Stimulated activated CD4-positive, alpha-beta T cell treated with anti-CD3 and anti-CD28 coated beads, Interleukin-15, amount 100 ng/mL, for 48 hours (primary cell): ENCODE measurements around the gene MITF.

Experiments
- DNase-seq, 2 donors: peaks; one replicate each; pipeline ENCODE4 v3.0.0-alpha.2; 2020; ENCODE audit warnings: low read depth in 2 of 2

MITF gene

DNA sequence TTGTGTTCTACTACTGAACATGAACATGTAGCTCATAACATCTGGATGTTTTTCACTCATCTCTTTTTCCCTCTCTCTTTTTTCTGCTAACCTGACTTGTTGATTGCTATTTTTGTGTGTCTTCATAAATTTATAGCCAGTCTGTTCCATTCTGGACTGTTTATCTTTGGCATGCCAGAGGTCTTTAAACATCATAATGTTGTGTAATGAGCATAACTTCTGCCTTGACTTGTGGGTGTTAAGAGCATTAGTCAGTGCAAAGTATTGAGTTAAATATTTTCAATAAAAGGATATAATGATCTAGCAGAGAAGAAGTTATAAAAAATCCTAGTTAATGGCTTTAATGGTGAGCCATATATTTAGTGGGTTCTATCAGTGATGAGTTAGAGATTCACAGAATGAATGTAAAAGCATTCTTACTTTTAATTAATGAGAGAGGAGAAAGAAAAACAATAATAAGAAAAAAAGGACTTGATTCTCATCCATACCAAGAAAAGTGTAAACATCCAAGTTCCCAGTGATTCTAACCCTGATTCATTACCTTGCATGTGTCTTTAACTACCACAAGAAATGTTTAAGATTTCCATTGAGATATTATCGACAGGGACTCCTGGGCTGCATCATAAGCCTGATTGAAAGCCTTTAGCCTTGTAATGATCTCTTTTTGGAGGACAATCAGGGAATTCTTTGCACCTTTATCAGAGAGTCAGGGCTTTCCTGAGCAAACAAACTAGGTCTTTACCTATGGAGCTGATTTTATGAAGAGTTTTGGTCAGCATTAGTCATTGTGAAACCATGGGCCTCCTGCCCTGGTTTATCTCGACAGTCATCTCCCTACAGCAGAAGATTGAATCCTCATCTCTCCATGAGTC lies 22.9 kb downstream of the MITF start:
- no peak for DNase-seq

DNA sequence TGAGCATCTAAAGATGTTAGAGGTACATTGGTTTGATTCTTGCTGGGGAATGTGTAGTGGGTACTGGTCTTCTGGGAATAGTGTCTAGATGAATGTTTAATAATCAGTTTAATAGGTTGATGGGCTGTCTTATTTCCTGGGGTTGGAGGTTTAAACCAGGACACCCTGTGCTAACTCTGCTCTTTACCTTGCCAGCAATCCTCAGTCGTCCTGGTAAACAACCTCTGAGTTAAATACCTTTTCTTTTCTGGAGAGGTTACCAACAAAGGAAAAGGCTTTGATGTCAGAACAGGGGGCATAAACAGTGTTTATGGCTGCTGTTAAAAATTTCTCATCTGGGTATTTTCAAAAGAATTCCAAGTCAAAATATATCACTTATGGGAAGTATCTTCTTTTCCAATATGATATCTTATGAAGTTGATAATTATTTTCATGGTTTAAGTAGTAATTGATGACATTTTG lies 23.5 kb downstream of the MITF start:
- DNase-seq = no peak

DNA sequence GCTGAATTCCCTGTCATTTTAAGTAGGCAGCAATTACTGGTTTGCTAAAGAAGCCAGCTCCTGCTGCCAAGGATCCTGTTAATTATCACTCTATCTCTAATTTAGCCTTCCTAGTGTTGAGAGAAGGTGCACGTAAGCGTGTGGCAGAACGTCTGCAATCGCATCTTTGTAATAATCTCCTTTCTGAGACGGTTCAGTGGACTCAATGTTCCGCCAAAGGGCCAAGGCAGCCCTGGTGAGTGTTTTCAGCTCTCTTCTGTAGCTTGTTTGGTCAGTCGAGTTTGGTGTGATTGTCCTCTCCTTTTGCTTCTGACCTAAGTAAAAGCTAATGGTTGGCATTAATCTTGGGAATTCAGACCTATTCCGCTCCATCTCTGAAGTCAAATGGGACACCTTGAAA lies 24.2 kb downstream of the MITF start:
- no peak for DNase-seq

DNA sequence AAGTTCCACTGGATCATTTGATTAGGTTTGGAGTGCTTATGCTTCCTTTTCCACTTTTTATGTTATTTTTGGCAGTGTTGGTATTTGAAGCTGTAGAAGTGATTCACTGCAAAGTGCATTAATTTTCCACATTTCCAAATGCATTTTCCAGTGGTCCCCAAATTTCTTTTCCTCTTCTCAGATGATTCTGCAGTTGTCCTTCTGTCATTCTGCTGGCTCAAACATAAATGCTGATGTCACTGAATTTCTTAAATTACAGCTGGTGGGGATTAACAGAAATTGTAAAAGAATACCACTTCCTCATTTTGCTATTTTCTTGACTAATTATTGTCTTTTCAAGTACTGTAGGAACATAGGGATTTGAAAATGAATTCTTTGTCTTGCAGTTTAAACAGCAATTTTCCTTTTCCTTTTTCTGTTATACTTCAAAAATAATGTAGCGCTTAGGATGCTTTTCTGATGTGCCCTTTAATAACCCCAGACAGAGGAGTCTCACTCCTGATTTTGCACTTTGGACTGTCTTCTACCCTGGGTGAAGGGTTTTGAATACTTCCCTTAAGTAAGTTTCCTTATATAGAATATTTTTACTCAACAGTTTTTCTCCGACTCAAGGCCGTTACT lies 25.0 kb downstream of the MITF start:
- DNase-seq = no peak

DNA sequence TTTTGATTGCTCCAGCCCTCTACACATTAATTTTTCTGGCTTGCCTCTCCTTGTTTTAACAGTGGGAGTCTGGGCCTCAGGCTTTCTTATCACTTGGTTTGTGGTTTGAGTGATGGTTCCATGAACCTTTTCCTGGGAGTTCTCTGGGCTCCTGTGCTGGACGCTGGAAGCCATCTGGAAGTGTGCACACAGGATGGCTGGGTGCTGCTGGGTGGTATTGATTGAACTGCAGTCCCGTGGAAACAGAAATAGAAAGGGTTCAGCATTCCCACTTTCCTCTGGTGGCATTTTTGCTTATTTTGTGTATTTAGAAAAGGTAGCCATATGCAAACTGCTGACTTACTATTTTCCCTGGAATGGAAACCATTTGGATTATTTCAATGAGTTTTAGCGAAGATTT lies 25.6 kb downstream of the MITF start:
- no peak for DNase-seq

DNA sequence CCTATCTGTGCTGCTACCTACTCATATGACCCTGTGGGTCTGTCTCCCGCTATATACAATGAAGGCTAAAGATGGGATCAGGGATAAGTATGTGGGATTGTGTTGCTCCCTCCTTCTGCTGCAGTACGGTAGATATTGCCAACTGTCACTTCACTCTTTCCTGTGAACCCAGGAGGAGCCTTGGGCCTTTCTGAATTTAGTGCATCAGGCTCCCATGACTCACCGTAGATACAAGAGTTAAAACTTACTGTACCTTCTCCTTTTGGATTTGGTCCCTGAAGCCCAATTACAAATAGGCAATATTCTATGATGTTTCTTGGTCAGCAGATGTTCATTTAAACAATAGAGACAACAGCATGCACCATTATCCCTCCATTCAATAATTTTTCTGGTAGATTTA lies 27.4 kb downstream of the MITF start:
- DNase-seq = no peak

DNA sequence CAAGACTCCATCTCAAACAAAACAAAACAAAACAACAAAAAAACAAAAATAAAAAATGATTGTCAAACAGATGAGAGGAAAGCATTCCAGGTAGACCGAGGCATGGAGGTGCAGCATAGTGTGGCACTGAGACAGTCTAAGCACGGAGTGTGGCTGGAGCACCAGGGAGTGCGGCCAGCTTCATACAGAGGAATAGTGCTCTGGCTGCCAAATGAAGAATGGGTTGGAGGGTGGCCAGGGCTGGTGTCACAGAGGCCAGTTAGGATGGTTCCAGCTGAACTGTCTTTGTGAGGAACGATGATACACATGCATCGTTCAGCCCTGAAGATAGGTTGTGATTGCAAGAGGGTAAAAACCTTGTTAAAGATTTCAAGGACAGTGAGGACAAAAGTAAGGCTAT lies 28.3 kb downstream of the MITF start:
- DNase-seq = no peak

DNA sequence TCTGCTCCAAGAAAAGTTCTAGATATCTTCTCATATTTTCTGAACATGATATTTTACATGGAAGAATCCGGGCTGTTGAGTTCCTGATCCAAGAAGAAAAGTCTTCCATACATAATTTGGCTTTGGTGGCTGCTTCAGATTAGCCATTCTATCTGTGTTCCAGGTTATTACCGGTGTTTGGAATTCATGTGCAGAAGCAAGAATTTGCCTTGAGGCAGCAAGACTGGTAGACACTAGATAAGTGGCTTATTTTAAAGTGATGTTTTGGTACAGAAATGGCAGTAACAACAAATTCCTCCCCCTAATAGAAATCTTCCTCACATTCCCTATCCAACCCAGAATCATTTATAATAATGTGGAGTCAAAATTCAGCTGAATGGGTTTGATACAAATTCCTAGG lies 29.2 kb downstream of the MITF start:
- no peak for DNase-seq

DNA sequence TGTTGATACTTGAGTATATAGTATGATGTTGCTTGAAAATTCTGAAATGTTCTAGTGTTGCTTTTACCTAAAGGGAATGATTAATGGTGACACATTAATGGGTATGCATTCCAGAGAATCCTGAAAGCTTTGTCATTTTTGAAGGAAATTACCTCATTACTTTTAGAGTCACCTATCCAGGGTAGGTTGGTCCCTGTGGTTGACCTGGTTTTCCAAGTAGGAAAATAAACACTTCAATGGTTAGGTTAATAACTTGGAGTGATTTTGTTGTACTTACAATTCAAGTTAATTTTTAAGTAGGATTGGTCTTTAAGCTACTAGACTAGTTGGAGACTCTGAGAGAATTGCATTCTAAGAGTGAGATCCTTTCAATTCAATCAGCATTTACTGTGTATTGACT lies 31.0 kb downstream of the MITF start:
- DNase-seq = no peak

DNA sequence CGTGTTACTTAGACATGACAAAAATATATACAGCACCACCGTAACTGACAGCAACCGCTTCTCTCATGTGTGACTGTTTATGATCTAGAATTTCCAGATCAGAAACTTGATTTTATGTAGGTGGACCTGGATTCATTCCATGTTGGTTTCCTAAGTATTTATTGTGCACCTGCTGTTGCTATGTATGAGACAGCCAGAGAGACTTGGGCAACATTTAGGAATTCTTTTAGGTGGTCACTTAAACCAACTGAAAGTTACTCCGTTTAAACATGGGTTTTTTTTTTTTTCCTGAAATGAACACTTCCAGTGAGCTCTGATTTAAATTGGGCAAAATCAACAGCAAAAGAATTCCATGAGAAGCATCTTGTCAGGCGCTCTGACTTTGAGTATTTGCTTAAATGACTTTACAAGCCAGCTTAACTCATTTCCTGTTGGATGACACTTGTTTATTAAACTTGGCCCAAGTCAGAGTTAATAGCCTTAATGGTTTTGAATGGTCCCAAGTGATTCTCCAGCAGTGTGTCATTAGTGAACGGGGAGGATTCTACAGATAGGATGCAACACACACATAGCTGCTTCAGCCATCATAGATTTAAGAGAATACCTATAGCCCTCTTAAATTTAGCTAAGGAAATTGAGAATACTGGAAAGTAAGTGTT lies 31.8 kb downstream of the MITF start:
- DNase-seq = no peak

DNA sequence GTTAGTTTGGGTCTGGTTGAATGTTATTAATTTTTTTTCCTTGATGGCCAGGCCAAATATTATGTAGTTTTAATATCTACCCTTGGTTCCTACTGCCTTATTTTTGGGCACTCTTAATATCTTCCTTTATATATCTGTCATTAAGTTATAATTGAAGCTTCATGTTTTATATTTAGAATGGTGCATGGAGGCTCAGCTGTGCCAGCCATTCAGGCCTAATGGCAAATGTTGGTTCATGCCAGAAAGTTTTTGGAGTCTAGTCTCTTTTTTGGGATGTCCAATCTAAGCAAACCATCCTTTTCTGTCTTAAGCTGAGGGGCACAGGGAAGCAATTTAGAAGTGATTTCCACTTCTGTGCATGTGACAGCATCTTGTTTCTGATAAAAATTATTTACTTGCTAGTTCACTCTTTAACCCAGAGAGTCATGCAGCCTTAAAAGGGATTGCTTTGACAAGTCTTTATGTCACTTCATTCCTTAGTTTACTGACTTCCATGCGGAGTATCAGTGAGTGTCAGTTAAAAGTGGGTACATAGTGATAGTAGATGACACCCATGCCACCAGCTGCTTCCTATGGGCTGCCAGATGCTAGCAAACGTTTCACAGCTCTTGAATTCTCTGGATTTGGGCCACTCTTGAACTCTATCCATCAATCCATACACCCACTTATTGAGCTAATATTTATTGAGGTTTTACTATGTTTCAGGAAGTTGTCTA lies 33.0 kb downstream of the MITF start:
- DNase-seq = no peak

DNA sequence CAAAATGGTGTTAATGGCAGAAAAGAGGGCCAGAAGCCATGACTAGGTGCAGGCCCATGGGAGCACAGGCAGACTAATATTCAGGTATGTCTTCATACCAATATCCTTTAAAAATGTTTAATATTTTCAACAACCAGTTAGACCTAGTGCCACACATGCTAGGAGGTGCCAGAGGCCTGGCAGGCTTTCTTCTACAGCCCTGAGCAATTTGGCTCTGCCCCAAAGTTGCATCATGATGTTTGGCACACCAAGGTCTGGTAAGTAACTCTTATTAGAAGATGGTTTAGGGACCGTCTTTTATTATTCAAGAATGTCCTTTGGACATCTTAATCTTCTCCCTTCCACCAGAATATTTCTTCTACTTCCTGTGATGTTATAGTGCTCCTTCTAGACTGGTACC lies 34.8 kb downstream of the MITF start:
- no peak for DNase-seq

DNA sequence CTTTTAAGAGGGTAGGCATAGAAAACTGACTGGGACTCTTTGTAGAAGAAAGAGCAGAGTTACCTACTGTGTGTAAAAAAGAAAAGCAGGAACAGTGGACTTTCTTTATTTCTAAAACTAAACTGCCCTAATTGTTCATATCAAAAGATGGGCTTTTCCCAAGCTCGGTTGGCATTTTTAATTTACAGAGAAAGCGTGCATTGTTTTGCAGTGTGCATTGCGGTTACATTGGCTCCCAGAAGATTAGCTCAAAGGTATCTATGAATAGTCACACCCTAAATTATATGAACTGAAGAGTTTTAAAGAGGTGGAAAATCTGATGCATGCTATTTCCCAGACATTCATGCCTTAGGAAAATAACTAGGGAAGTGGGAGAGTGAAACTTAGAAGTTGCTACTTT lies 36.5 kb downstream of the MITF start:
- DNase-seq = no peak

DNA sequence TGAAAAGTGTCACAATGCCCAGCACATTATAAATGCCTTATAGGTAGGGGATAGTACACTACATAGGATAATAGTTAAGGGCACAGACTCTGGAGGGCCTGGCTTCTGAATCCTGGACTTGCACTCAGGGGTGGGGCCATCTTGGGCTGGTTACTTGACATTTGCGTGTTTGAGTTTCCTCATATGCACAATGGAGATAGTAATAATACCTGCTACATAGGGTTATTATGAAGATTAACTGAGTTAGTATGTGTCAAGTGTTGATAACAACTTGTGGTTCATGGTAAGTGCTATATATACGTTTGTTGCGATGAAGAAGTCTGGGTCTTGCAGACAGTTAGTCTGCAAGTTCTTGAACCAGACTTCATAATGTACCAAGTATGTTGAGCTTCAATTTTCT lies 37.0 kb downstream of the MITF start:
- DNase-seq = no peak

DNA sequence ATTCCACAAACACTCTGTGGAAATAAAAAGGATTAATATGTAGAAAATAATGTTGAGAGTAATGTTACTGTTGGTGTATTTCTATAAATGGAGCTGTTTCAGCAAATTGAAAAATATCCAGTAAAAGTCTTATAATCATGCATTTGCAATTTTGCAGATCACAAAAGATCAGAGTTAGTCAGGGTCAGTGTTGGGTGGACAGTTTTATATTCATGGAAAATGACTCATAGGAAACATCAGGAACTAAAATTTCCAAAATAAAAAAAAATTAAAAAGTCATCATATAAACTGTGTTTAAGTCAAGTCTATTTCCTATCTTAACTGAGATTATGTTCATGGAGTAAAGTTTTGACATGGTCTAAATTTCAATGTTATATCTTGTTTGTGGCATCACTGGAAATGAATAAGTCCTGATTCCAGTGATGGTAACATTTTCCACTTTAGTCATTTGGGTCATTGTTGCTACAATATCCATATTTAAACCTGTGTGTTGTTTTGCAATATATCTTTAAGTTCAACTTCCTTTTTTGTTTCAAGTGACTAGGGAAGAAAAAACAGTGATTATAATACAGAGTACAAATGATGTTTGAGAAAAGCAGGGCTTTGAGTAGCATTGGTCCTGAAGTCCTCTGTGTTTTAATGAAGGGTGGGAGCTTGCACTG lies 37.8 kb downstream of the MITF start:
- no peak for DNase-seq

DNA sequence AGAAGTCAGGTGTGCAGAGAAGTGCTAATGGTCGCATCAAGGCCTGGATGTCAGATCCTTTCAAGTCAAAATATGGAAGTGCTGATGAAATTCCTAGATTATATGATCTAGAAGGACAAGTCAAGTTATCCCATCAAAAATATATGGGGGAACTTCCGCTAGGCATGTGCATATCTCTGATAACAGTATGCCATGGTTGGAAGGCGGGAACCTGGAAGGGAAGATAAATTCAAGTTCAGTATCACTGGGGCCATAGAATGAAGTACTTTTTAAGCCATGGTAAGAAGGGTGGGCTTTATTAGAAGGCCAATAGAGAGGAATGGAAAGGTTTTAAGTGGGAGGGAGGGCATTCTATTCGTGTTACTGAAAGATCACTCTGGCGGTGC lies 38.3 kb downstream of the MITF start:
- DNase-seq = no peak

DNA sequence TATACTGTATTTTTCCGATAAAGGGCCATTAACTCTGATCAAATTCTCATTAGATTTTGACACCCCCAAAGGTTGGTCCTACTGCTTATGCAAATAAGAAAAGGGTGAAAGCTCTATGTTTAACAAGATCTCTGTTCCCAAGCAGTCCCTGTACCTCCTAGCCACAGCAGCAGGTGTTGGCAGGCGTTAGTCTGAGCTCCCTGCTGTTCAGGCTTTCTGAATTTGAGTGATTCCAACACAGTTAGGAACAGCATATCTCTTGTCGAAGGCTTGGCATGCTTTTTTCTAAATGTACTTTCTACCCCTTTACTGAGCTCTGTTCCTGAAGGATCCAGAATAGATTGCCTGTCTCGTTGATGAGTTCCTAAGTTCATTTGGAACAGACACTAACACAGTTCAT lies 42.3 kb downstream of the MITF start:
- DNase-seq = no peak

DNA sequence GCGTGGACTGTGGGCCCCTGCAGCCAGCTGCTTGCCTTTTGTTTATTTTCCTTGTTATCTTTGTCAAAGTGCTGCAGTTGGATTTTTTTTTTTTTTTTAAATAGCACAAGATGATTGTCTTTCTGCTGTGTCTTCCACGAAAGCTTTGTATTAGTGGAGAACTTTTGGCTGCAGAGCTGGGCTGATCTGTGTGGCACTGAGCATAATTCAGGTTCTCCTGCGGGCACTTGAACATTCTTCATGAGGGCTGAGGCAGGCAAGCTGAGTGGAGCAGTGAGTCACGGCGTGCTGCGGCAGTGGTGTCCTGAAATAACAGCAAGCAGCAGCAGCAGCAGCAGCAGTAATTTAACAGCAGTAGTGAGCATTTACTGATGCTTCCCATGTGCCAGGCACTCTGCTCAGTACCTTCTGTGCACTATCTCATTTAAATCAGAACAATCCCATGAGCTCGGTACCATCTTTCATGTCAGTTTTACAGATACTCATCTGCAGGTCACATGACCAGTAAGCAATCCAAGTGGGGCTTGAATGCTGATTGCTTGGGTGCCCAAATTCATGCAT lies 45.8 kb downstream of the MITF start:
- DNase-seq = no peak

DNA sequence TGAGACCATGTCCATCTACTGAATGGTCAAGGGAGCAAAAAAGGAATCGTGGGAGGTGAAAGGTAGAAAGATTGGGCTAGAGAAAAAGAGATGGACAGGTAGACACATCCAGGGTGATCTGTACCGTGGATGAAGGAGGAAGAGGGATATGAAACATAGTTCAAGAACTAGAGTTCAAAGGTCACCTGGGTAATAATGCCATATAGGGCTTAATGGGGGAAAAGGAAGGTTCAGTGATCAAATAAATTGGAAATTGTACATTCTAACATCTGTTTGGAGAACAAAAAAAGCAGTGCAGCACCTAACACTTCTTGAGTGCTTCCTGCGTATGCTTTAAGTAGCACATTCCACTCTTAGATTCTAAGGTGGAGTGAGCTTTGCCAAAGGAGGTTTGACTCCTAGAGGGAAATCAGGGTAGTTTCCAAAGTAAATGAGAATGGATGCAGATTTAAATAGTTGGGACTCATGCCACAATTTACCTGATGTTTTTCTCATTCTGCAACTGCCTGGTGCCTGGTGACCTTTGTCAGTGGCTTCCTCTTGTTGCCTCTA lies 46.6 kb downstream of the MITF start:
- no peak for DNase-seq

DNA sequence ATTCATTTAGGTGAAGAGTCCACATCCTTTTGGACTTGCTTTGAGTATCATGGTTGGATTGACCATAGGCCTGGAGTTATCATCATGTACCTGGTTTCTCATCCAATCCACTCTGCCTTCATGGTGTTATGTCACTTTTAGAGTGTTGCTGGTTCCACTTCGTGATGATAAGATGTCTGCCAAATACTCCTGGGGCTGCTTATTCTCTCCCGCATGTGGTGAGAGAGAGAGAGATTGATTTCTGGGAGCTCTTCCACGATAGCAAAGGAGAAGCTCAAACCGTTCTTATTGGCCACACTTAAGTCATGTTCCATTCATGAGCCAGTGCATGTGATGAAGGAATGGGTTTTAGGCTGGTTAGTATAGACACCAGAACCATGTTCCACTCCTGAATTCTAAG lies 47.6 kb downstream of the MITF start:
- DNase-seq = no peak
